GM12878 (cell line): Measurements from ENCODE around the gene PRR12. TPM values are rescaled to one million over a fixed set of nuclear protein-coding genes. Genes with fewer than 3 reads are reported as not detected.

Experiments
- SIN3A ChIP-seq: IDR thresholded peaks from 2 replicates; pipeline ENCODE4 v1.6.1; 2012; ENCODE audit warnings: low read depth, low read length, improper control_type of control experiment
- SPI1 ChIP-seq: IDR thresholded peaks from 2 replicates; pipeline ENCODE4 v1.6.1; 2011; ENCODE audit warnings: low read depth, mild to moderate bottlenecking, low read length, moderate library complexity, borderline replicate concordance; ENCODE audit not compliant: insufficient read depth
- SUPT20H ChIP-seq: IDR thresholded peaks from 2 replicates; pipeline ENCODE4 v1.6.1; 2011; ENCODE audit warnings: low read depth, mild to moderate bottlenecking, low read length, moderate library complexity, borderline replicate concordance; ENCODE audit not compliant: control insufficient read depth
- ZNF24 ChIP-seq: fragments of 450-650 bp; IDR thresholded peaks from 2 replicates; pipeline ENCODE4 v1.6.1; 2017; ENCODE audit warnings: antibody characterized with exemption, mild to moderate bottlenecking
- polyA plus RNA-seq, 11 experiments: library from polyadenylated mRNA; depleted of rRNA in 4 of 11; unstranded in 6 of 11; stranded (reverse) in 5 of 11; fragments of >200 nt; fragmentation: Nextera tagmentation in 4 of 11; fragmentation: Illumina TruSeq in 1 of 11; extraction: Ambion mirVana in 4 of 11; extraction: Trizol in 1 of 11; gene quantifications; 1 replicate in 1 of 11; 2 replicates in 10 of 11; pipeline versions ENCODE4 v1.2.1 to v1.2.3, GENCODE V29; 2011 to 2016; ENCODE audit warnings: inconsistent platforms in 2 of 11, missing spikeins in 2 of 11, low read depth in 1 of 11
- total RNA-seq, 4 experiments: library from RNA; depleted of rRNA in 3 of 4; stranded (reverse); fragments of >200 nt in 3 of 4; fragmentation: Illumina TruSeq in 1 of 4; extraction: Trizol in 1 of 4; gene quantifications; 2 replicates each; pipeline versions ENCODE4 v1.2.1 to v1.2.3, GENCODE V29; 2013 to 2021
- TF ChIP-seq, protein P1 (sequence below): fragments of 450-650 bp; formaldehyde crosslinking; IDR thresholded peaks from 2 replicates; pipeline ENCODE4 v1.4.0; 2020; ENCODE audit warnings: mild to moderate bottlenecking, moderate library complexity
- TF ChIP-seq, protein P2 (sequence below): fragments of 450-650 bp; IDR thresholded peaks from 2 replicates; pipeline ENCODE4 v1.6.1; 2017; ENCODE audit warnings: low read depth, mild to moderate bottlenecking, moderate library complexity
- TF ChIP-seq, protein P3 (sequence below): fragments of 450-650 bp; IDR thresholded peaks from 2 replicates; pipeline ENCODE4 v1.6.1; 2017; ENCODE audit warnings: mild to moderate bottlenecking, moderate library complexity

The PRR12 gene
- total and polyA plus RNA-seq, 10 of the 15 experiments (the other 5 are each of a cell fraction or from before 2014, with no cell fraction given): 0.02 to 25.3 (median 1.6) TPM

DNA sequence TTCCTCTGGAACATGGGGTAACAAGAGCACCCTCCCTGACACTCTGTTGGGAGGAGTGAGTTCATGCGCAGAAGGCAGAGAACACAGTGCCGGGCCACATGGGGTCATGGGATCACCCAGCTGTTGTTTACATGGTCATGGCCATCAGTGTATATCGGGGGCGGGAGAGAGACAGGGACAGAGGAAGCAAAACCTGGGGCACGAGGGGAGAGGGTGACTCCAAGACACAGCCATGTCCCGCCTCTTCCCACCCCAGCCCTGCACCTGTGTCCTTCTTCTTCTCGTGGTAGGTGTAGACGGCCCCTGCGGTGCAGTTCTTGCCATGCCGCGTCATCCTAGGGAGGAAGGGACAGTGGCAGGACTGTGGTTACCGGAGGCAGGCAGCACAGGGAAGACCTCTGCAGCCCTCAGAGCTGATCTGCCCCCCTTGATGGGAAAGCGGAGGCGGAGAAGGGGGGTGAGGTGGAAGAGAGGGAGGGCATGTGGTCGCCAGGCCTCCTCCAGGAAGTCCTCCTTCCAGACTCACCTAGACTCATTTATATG is 30.6 kb upstream of the PRR12 start (continued):
- TF ChIP-seq, protein P1, sequence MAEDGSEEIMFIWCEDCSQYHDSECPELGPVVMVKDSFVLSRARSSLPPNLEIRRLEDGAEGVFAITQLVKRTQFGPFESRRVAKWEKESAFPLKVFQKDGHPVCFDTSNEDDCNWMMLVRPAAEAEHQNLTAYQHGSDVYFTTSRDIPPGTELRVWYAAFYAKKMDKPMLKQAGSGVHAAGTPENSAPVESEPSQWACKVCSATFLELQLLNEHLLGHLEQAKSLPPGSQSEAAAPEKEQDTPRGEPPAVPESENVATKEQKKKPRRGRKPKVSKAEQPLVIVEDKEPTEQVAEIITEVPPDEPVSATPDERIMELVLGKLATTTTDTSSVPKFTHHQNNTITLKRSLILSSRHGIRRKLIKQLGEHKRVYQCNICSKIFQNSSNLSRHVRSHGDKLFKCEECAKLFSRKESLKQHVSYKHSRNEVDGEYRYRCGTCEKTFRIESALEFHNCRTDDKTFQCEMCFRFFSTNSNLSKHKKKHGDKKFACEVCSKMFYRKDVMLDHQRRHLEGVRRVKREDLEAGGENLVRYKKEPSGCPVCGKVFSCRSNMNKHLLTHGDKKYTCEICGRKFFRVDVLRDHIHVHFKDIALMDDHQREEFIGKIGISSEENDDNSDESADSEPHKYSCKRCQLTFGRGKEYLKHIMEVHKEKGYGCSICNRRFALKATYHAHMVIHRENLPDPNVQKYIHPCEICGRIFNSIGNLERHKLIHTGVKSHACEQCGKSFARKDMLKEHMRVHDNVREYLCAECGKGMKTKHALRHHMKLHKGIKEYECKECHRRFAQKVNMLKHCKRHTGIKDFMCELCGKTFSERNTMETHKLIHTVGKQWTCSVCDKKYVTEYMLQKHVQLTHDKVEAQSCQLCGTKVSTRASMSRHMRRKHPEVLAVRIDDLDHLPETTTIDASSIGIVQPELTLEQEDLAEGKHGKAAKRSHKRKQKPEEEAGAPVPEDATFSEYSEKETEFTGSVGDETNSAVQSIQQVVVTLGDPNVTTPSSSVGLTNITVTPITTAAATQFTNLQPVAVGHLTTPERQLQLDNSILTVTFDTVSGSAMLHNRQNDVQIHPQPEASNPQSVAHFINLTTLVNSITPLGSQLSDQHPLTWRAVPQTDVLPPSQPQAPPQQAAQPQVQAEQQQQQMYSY: no peak
- TF ChIP-seq, protein P2, sequence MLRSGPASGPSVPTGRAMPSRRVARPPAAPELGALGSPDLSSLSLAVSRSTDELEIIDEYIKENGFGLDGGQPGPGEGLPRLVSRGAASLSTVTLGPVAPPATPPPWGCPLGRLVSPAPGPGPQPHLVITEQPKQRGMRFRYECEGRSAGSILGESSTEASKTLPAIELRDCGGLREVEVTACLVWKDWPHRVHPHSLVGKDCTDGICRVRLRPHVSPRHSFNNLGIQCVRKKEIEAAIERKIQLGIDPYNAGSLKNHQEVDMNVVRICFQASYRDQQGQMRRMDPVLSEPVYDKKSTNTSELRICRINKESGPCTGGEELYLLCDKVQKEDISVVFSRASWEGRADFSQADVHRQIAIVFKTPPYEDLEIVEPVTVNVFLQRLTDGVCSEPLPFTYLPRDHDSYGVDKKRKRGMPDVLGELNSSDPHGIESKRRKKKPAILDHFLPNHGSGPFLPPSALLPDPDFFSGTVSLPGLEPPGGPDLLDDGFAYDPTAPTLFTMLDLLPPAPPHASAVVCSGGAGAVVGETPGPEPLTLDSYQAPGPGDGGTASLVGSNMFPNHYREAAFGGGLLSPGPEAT: no peak
- no peak for TF ChIP-seq SUPT20H
- TF ChIP-seq SIN3A: no peak
- TF ChIP-seq SPI1: no peak
- TF ChIP-seq ZNF24: no peak
- TF ChIP-seq, protein P3, sequence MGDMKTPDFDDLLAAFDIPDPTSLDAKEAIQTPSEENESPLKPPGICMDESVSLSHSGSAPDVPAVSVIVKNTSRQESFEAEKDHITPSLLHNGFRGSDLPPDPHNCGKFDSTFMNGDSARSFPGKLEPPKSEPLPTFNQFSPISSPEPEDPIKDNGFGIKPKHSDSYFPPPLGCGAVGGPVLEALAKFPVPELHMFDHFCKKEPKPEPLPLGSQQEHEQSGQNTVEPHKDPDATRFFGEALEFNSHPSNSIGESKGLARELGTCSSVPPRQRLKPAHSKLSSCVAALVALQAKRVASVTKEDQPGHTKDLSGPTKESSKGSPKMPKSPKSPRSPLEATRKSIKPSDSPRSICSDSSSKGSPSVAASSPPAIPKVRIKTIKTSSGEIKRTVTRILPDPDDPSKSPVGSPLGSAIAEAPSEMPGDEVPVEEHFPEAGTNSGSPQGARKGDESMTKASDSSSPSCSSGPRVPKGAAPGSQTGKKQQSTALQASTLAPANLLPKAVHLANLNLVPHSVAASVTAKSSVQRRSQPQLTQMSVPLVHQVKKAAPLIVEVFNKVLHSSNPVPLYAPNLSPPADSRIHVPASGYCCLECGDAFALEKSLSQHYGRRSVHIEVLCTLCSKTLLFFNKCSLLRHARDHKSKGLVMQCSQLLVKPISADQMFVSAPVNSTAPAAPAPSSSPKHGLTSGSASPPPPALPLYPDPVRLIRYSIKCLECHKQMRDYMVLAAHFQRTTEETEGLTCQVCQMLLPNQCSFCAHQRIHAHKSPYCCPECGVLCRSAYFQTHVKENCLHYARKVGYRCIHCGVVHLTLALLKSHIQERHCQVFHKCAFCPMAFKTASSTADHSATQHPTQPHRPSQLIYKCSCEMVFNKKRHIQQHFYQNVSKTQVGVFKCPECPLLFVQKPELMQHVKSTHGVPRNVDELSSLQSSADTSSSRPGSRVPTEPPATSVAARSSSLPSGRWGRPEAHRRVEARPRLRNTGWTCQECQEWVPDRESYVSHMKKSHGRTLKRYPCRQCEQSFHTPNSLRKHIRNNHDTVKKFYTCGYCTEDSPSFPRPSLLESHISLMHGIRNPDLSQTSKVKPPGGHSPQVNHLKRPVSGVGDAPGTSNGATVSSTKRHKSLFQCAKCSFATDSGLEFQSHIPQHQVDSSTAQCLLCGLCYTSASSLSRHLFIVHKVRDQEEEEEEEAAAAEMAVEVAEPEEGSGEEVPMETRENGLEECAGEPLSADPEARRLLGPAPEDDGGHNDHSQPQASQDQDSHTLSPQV: no peak
